MM.1S (cell line): ENCODE measurements around the gene GINS2.

Source experiments
- DNase-seq: peaks from one replicate; pipeline ENCODE4 v3.0.0-alpha.2; 2015
- H2AFZ ChIP-seq: fragments of 300-600 bp; sonication (generic); 2 replicates; pipeline ENCODE4 v1.6.0; 2016; ENCODE audit warnings: antibody characterized with exemption, low read length
- H3F3A ChIP-seq: fragments of 300-600 bp; sonication (generic); 2 replicates; pipeline ENCODE4 v1.6.1; 2016; ENCODE audit warnings: mild to moderate bottlenecking, antibody characterized with exemption, low read length, moderate library complexity, mixed read lengths; ENCODE audit not compliant: insufficient read depth
- H3K27ac ChIP-seq: fragments of 300-600 bp; sonication (generic); 2 replicates; pipeline ENCODE4 v1.5.1; 2016; ENCODE audit warnings: mild to moderate bottlenecking, low read length
- H3K27me3 ChIP-seq: fragments of 300-600 bp; sonication (generic); replicated peaks from 2 replicates; pipeline ENCODE4 v1.6.0; 2016; ENCODE audit warnings: low read length; ENCODE audit not compliant: insufficient read depth
- H3K36me3 ChIP-seq: fragments of 300-600 bp; sonication (generic); replicated peaks from 2 replicates; pipeline ENCODE4 v1.6.1; 2016; ENCODE audit warnings: mild to moderate bottlenecking, low read length, mixed read lengths; ENCODE audit not compliant: insufficient read depth
- H3K4me1 ChIP-seq: fragments of 300-600 bp; sonication (generic); 2 replicates; pipeline ENCODE4 v1.6.1; 2016; ENCODE audit warnings: low read length, mixed read lengths
- H3K4me2 ChIP-seq: fragments of 300-600 bp; sonication (generic); 2 replicates; pipeline ENCODE4 v1.6.0; 2016; ENCODE audit warnings: low read depth, low read length
- H3K4me3 ChIP-seq: fragments of 300-600 bp; sonication (generic); 2 replicates; pipeline ENCODE4 v1.5.1; 2016; ENCODE audit warnings: low read length, mixed read lengths
- H3K79me2 ChIP-seq: fragments of 300-600 bp; sonication (generic); 2 replicates; pipeline ENCODE4 v1.6.1; 2016; ENCODE audit warnings: mixed run types, low read length, mixed read lengths
- H3K9ac ChIP-seq: fragments of 300-600 bp; sonication (generic); 2 replicates; pipeline ENCODE4 v1.6.1; 2016; ENCODE audit warnings: low read length, mixed read lengths
- H3K9me2 ChIP-seq: fragments of 300-600 bp; sonication (generic); replicated peaks from 2 replicates; pipeline ENCODE4 v1.6.1; 2016; ENCODE audit warnings: mild to moderate bottlenecking, low read length, mixed read lengths; ENCODE audit not compliant: insufficient read depth
- H3K9me3 ChIP-seq: fragments of 300-600 bp; sonication (generic); replicated peaks from 2 replicates; pipeline ENCODE4 v1.6.1; 2016; ENCODE audit warnings: mild to moderate bottlenecking, low read length, mixed read lengths; ENCODE audit not compliant: insufficient read depth
- H4K20me1 ChIP-seq: fragments of 300-600 bp; sonication (generic); 2 replicates; pipeline ENCODE4 v1.6.1; 2016; ENCODE audit warnings: mild to moderate bottlenecking, low read length, moderate library complexity, mixed read lengths; ENCODE audit not compliant: insufficient read depth
- EZH2 ChIP-seq: fragments of 300-600 bp; sonication (generic); optimal IDR thresholded peaks from 2 replicates; pipeline ENCODE3; 2017; ENCODE audit warnings: low read depth, mild to moderate bottlenecking, antibody characterized with exemption, low read length, mixed read lengths
- EZH2phosphoT487 ChIP-seq: fragments of 300-600 bp; sonication (generic); IDR thresholded peaks from 2 replicates; pipeline ENCODE4 v1.6.1; 2018; ENCODE audit warnings: antibody characterized with exemption, low read length
- TF ChIP-seq, protein P1 (sequence below): fragments of 300-600 bp; sonication (generic); IDR thresholded peaks from 2 replicates; pipeline ENCODE4 v1.5.1; 2016; ENCODE audit warnings: antibody characterized with exemption, low read length, mixed read lengths

Gene GINS2

GRCh38 chr16:85640254-85640558, 48.5 kb downstream of the GINS2 start:
- Histone ChIP-seq H3K9me3 (no peaks in the 10 kb centered on the region), H3K36me3 (no peaks in the 10 kb centered on the region), H3K9me2 (no peaks in the 10 kb centered on the region), H4K20me1 (no peaks in the 10 kb centered on the region), H3K9ac (no peak overlapping the region), H2AFZ (no peak overlapping the region), H3F3A (no peaks in the 10 kb centered on the region), H3K79me2 (no peaks in the 10 kb centered on the region), H3K4me3 (no peak overlapping the region), H3K27me3 (no peaks in the 10 kb centered on the region), H3K4me1 (no peaks in the 10 kb centered on the region), H3K4me2 (no peak overlapping the region), H3K27ac (no peak overlapping the region)
- DNase-seq = no peak
- TF ChIP-seq, protein P1, sequence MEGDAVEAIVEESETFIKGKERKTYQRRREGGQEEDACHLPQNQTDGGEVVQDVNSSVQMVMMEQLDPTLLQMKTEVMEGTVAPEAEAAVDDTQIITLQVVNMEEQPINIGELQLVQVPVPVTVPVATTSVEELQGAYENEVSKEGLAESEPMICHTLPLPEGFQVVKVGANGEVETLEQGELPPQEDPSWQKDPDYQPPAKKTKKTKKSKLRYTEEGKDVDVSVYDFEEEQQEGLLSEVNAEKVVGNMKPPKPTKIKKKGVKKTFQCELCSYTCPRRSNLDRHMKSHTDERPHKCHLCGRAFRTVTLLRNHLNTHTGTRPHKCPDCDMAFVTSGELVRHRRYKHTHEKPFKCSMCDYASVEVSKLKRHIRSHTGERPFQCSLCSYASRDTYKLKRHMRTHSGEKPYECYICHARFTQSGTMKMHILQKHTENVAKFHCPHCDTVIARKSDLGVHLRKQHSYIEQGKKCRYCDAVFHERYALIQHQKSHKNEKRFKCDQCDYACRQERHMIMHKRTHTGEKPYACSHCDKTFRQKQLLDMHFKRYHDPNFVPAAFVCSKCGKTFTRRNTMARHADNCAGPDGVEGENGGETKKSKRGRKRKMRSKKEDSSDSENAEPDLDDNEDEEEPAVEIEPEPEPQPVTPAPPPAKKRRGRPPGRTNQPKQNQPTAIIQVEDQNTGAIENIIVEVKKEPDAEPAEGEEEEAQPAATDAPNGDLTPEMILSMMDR = no peak
- TF ChIP-seq EZH2 = no peak
- no peak for TF ChIP-seq EZH2phosphoT487

GRCh38 chr16:85639529-85640253, 49.1 kb downstream of the GINS2 start:
- no peak for DNase-seq
- H3K9me3 ChIP-seq = no peaks in the 10 kb centered on the region
- no peak overlapping the region for H3K4me3 ChIP-seq

DNA sequence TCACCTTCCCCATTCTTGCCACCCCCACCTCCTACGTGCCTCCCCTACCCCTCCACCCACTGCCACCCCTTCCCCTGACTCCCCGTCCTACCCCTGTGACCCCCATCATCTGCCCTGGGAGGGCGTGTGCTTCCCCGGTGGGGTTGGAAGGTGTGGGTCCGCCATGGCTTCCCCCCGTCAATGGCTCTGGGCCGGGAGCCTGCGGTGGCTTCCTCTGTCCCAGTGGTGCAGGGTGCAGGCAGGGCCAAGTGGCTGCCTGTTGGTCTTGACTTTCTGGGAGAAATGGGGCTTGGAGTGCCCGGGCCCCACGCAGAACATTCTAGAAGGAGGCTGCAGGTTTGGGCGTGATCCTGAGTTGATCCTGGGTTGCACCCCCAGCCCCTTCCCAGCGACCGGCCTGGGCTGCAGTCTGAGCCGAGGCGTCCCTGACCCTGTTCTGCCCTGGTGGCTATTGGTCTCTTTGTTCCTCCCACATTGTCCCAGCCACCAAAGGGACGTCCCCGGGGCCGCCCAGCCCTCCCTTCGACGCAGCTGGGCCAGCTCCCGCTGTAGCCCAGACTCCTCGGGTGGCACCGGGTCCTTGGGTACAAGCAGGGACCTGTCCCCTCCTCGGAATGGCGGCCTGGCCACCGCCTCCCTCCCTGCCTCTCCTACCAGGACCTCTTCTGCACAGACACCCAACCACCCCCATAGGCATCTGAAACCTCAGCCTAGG, 49.9 kb downstream of the GINS2 start:
- no peak for DNase-seq
- Histone ChIP-seq H3K4me2 (no peak overlapping the region), H3F3A (no peaks in the 10 kb centered on the region), H3K36me3 (no peaks in the 10 kb centered on the region), H3K79me2 (no peaks in the 10 kb centered on the region), H4K20me1 (no peaks in the 10 kb centered on the region), H3K27me3 (no peaks in the 10 kb centered on the region), H3K4me1 (no peaks in the 10 kb centered on the region), H3K9ac (no peak overlapping the region), H3K4me3 (no peak overlapping the region), H3K9me3 (no peaks in the 10 kb centered on the region), H3K9me2 (no peaks in the 10 kb centered on the region), H3K27ac (no peak overlapping the region), H2AFZ (no peak overlapping the region)
- no peak for TF ChIP-seq EZH2
- TF ChIP-seq EZH2phosphoT487 = no peak
- TF ChIP-seq, protein P1 = no peak

More at GRCh38 chr16:85639529-85640253, 49.1 kb downstream of the GINS2 start:
- H3F3A ChIP-seq = no peaks in the 10 kb centered on the region
- no peak overlapping the region for H2AFZ ChIP-seq
- no peak overlapping the region for H3K27ac ChIP-seq
- no peaks in the 10 kb centered on the region for H3K9me2 ChIP-seq
- H3K27me3 ChIP-seq = no peaks in the 10 kb centered on the region
- H3K9ac ChIP-seq = no peak overlapping the region
- no peaks in the 10 kb centered on the region for H3K4me1 ChIP-seq
- H3K79me2 ChIP-seq = no peaks in the 10 kb centered on the region
- H3K36me3 ChIP-seq = no peaks in the 10 kb centered on the region
- H3K4me2 ChIP-seq = no peak overlapping the region
- no peaks in the 10 kb centered on the region for H4K20me1 ChIP-seq
- TF ChIP-seq EZH2phosphoT487 (no peak), EZH2 (no peak)
- TF ChIP-seq, protein P1 = no peak
